Measurements from ENCODE around the gene CA10. TPM values are rescaled to one million over a fixed set of nuclear protein-coding genes. Genes with fewer than 3 reads are reported as not detected.

The CA10 gene
- polyA plus RNA-seq, 4 donors = 0.19 to 0.31 TPM; not detected in 2

GRCh38 chr17:51941272-51941671 is 217.2 kb downstream of the CA10 start:
- no peaks in the 10 kb centered on the region for H3K27me3 ChIP-seq (ENCODE audit: control insufficient read depth in 3 of 3, insufficient read depth in 3 of 3, low read length in 3 of 3)
- FAIRE-seq = no peak
- DNase-seq = no peak
- no peaks in the 10 kb centered on the region for H3K36me3 ChIP-seq (ENCODE audit: control insufficient read depth in 3 of 3, insufficient read depth in 2 of 3, low read depth in 1 of 3, low read length in 3 of 3)
- no peak overlapping the region for H3K27ac ChIP-seq (ENCODE audit: low read depth in 1 of 3, low read length in 2 of 3)
- 32 to 46% (median 38%) methylated on average over 3 of the region's 3 CpGs for WGBS, 3 donors
- H3K4me3 ChIP-seq (ENCODE audit: low read depth in 1 of 3, low read length in 3 of 3) = no peak overlapping the region
- H3K9me3 ChIP-seq (ENCODE audit: control insufficient read depth in 2 of 2, insufficient read depth in 1 of 2, low read depth in 1 of 2, low read length in 1 of 2) = no peaks in the 10 kb centered on the region
- no peaks in the 10 kb centered on the region for H3K4me1 ChIP-seq (ENCODE audit: control insufficient read depth in 3 of 3, insufficient read depth in 2 of 3, low read depth in 1 of 3, low read length in 2 of 3)

GRCh38 chr17:51937264-51937663 is 221.2 kb downstream of the CA10 start:
- FAIRE-seq (no peak), DNase-seq (no peak)
- Histone ChIP-seq H3K36me3 (ENCODE audit: control insufficient read depth in 3 of 3, insufficient read depth in 2 of 3, low read depth in 1 of 3, low read length in 3 of 3) (no peaks in the 10 kb centered on the region), H3K9me3 (ENCODE audit: control insufficient read depth in 2 of 2, insufficient read depth in 1 of 2, low read depth in 1 of 2, low read length in 1 of 2) (no peaks in the 10 kb centered on the region), H3K4me3 (ENCODE audit: low read depth in 1 of 3, low read length in 3 of 3) (no peak overlapping the region), H3K27me3 (ENCODE audit: control insufficient read depth in 3 of 3, insufficient read depth in 3 of 3, low read length in 3 of 3) (no peaks in the 10 kb centered on the region), H3K4me1 (ENCODE audit: control insufficient read depth in 3 of 3, insufficient read depth in 2 of 3, low read depth in 1 of 3, low read length in 2 of 3) (no peaks in the 10 kb centered on the region), H3K27ac (ENCODE audit: low read depth in 1 of 3, low read length in 2 of 3) (no peak overlapping the region)

GRCh38 chr17:51935477-51935876 is 223.0 kb downstream of the CA10 start:
- no peaks in the 10 kb centered on the region for H3K36me3 ChIP-seq (ENCODE audit: control insufficient read depth in 3 of 3, insufficient read depth in 2 of 3, low read depth in 1 of 3, low read length in 3 of 3)
- no peak overlapping the region for H3K27ac ChIP-seq (ENCODE audit: low read depth in 1 of 3, low read length in 2 of 3)
- no peaks in the 10 kb centered on the region for H3K27me3 ChIP-seq (ENCODE audit: control insufficient read depth in 3 of 3, insufficient read depth in 3 of 3, low read length in 3 of 3)
- no peak for DNase-seq
- no peak overlapping the region for H3K4me3 ChIP-seq (ENCODE audit: low read depth in 1 of 3, low read length in 3 of 3)
- 39 to 48% (median 47%) methylated on average over 3 of the region's 3 CpGs for whole genome bisulfite sequencing, 3 donors
- H3K9me3 ChIP-seq (ENCODE audit: control insufficient read depth in 2 of 2, insufficient read depth in 1 of 2, low read depth in 1 of 2, low read length in 1 of 2) = no peaks in the 10 kb centered on the region
- no peak for FAIRE-seq
- H3K4me1 ChIP-seq (ENCODE audit: control insufficient read depth in 3 of 3, insufficient read depth in 2 of 3, low read depth in 1 of 3, low read length in 2 of 3) = no peaks in the 10 kb centered on the region

- FAIRE-seq (no peak), DNase-seq (no peak)
- Histone ChIP-seq H3K9me3 (ENCODE audit: control insufficient read depth in 2 of 2, insufficient read depth in 1 of 2, low read depth in 1 of 2, low read length in 1 of 2) (no peaks in the 10 kb centered on the region), H3K36me3 (ENCODE audit: control insufficient read depth in 3 of 3, insufficient read depth in 2 of 3, low read depth in 1 of 3, low read length in 3 of 3) (no peaks in the 10 kb centered on the region), H3K27ac (ENCODE audit: low read depth in 1 of 3, low read length in 2 of 3) (no peak overlapping the region), H3K4me1 (ENCODE audit: control insufficient read depth in 3 of 3, insufficient read depth in 2 of 3, low read depth in 1 of 3, low read length in 2 of 3) (no peaks in the 10 kb centered on the region), H3K4me3 (ENCODE audit: low read depth in 1 of 3, low read length in 3 of 3) (no peak overlapping the region), H3K27me3 (ENCODE audit: control insufficient read depth in 3 of 3, insufficient read depth in 3 of 3, low read length in 3 of 3) (no peaks in the 10 kb centered on the region)
- 67 to 89% (median 88%) methylated on average over 7 of the region's 7 CpGs for WGBS, 3 donors
Observed at GRCh38 chr17:51933647-51934046, 224.9 kb downstream of the CA10 start.

GRCh38 chr17:51926448-51926847 is 232.1 kb downstream of the CA10 start:
- no peak overlapping the region for H3K4me3 ChIP-seq (ENCODE audit: low read depth in 1 of 3, low read length in 3 of 3)
- FAIRE-seq = no peak
- WGBS, 3 donors = 72 to 81% (median 72%) methylated on average over 4 of the region's 4 CpGs

GRCh38 chr17:51921500-51921899 is 237.0 kb downstream of the CA10 start:
- FAIRE-seq (no peak), DNase-seq (no peak)
- 41 to 48% (median 41%) methylated on average over 1 of the region's 1 CpG for WGBS, 3 donors
- no peaks in the 10 kb centered on the region for H3K27me3 ChIP-seq (ENCODE audit: control insufficient read depth in 3 of 3, insufficient read depth in 3 of 3, low read length in 3 of 3)
- no peaks in the 10 kb centered on the region for H3K36me3 ChIP-seq (ENCODE audit: control insufficient read depth in 3 of 3, insufficient read depth in 2 of 3, low read depth in 1 of 3, low read length in 3 of 3)
- no peak overlapping the region for H3K27ac ChIP-seq (ENCODE audit: low read depth in 1 of 3, low read length in 2 of 3)
- no peak overlapping the region for H3K4me3 ChIP-seq (ENCODE audit: low read depth in 1 of 3, low read length in 3 of 3)
- no peaks in the 10 kb centered on the region for H3K4me1 ChIP-seq (ENCODE audit: control insufficient read depth in 3 of 3, insufficient read depth in 2 of 3, low read depth in 1 of 3, low read length in 2 of 3)
- no peaks in the 10 kb centered on the region for H3K9me3 ChIP-seq (ENCODE audit: control insufficient read depth in 2 of 2, insufficient read depth in 1 of 2, low read depth in 1 of 2, low read length in 1 of 2)

More at GRCh38 chr17:51926448-51926847, 232.1 kb downstream of the CA10 start:
- H3K9me3 ChIP-seq (ENCODE audit: control insufficient read depth in 2 of 2, insufficient read depth in 1 of 2, low read depth in 1 of 2, low read length in 1 of 2) = no peaks in the 10 kb centered on the region
- no peak overlapping the region for H3K27ac ChIP-seq (ENCODE audit: low read depth in 1 of 3, low read length in 2 of 3)
- H3K36me3 ChIP-seq (ENCODE audit: control insufficient read depth in 3 of 3, insufficient read depth in 2 of 3, low read depth in 1 of 3, low read length in 3 of 3) = no peaks in the 10 kb centered on the region
- no peak for DNase-seq
- H3K27me3 ChIP-seq (ENCODE audit: control insufficient read depth in 3 of 3, insufficient read depth in 3 of 3, low read length in 3 of 3) = no peaks in the 10 kb centered on the region
- no peaks in the 10 kb centered on the region for H3K4me1 ChIP-seq (ENCODE audit: control insufficient read depth in 3 of 3, insufficient read depth in 2 of 3, low read depth in 1 of 3, low read length in 2 of 3)

- Histone ChIP-seq H3K27me3 (ENCODE audit: control insufficient read depth in 3 of 3, insufficient read depth in 3 of 3, low read length in 3 of 3) (peaks cover 0 to 4% (median 0%) of the 10 kb centered on the region in 3 donors), H3K9me3 (ENCODE audit: control insufficient read depth in 2 of 2, insufficient read depth in 1 of 2, low read depth in 1 of 2, low read length in 1 of 2) (no peaks in the 10 kb centered on the region), H3K36me3 (ENCODE audit: control insufficient read depth in 3 of 3, insufficient read depth in 2 of 3, low read depth in 1 of 3, low read length in 3 of 3) (no peaks in the 10 kb centered on the region), H3K27ac (ENCODE audit: low read depth in 1 of 3, low read length in 2 of 3) (no peak overlapping the region), H3K4me1 (ENCODE audit: control insufficient read depth in 3 of 3, insufficient read depth in 2 of 3, low read depth in 1 of 3, low read length in 2 of 3) (no peaks in the 10 kb centered on the region), H3K4me3 (ENCODE audit: low read depth in 1 of 3, low read length in 3 of 3) (no peak overlapping the region)
- FAIRE-seq = no peak
- no peak for DNase-seq
Observed at GRCh38 chr17:51914577-51914976, 243.9 kb downstream of the CA10 start.

- Histone ChIP-seq H3K4me3 (ENCODE audit: low read depth in 1 of 3, low read length in 3 of 3) (no peak overlapping the region), H3K27me3 (ENCODE audit: control insufficient read depth in 3 of 3, insufficient read depth in 3 of 3, low read length in 3 of 3) (peaks cover 0 to 4% (median 0%) of the 10 kb centered on the region in 3 donors), H3K27ac (ENCODE audit: low read depth in 1 of 3, low read length in 2 of 3) (no peak overlapping the region), H3K4me1 (ENCODE audit: control insufficient read depth in 3 of 3, insufficient read depth in 2 of 3, low read depth in 1 of 3, low read length in 2 of 3) (no peaks in the 10 kb centered on the region), H3K36me3 (ENCODE audit: control insufficient read depth in 3 of 3, insufficient read depth in 2 of 3, low read depth in 1 of 3, low read length in 3 of 3) (no peaks in the 10 kb centered on the region), H3K9me3 (ENCODE audit: control insufficient read depth in 2 of 2, insufficient read depth in 1 of 2, low read depth in 1 of 2, low read length in 1 of 2) (no peaks in the 10 kb centered on the region)
- DNase-seq = no peak
- no peak for FAIRE-seq
- 63 to 72% (median 69%) methylated on average over 4 of the region's 4 CpGs for WGBS, 3 donors
Observed at GRCh38 chr17:51913491-51914205, 244.9 kb downstream of the CA10 start.

GRCh38 chr17:51912939-51913338 is 245.6 kb downstream of the CA10 start:
- DNase-seq (no peak), FAIRE-seq (no peak)
- no peak overlapping the region for H3K27ac ChIP-seq (ENCODE audit: low read depth in 1 of 3, low read length in 2 of 3)
- no peaks in the 10 kb centered on the region for H3K9me3 ChIP-seq (ENCODE audit: control insufficient read depth in 2 of 2, insufficient read depth in 1 of 2, low read depth in 1 of 2, low read length in 1 of 2)
- H3K4me1 ChIP-seq (ENCODE audit: control insufficient read depth in 3 of 3, insufficient read depth in 2 of 3, low read depth in 1 of 3, low read length in 2 of 3) = no peaks in the 10 kb centered on the region
- WGBS, 3 donors = 17 to 41% (median 33%) methylated on average over 2 of the region's 2 CpGs
- H3K27me3 ChIP-seq (ENCODE audit: control insufficient read depth in 3 of 3, insufficient read depth in 3 of 3, low read length in 3 of 3) = peaks cover 0 to 4% (median 0%) of the 10 kb centered on the region in 3 donors
- no peaks in the 10 kb centered on the region for H3K36me3 ChIP-seq (ENCODE audit: control insufficient read depth in 3 of 3, insufficient read depth in 2 of 3, low read depth in 1 of 3, low read length in 3 of 3)
- no peak overlapping the region for H3K4me3 ChIP-seq (ENCODE audit: low read depth in 1 of 3, low read length in 3 of 3)
